ENCODE data around the gene AXL.

DNA sequence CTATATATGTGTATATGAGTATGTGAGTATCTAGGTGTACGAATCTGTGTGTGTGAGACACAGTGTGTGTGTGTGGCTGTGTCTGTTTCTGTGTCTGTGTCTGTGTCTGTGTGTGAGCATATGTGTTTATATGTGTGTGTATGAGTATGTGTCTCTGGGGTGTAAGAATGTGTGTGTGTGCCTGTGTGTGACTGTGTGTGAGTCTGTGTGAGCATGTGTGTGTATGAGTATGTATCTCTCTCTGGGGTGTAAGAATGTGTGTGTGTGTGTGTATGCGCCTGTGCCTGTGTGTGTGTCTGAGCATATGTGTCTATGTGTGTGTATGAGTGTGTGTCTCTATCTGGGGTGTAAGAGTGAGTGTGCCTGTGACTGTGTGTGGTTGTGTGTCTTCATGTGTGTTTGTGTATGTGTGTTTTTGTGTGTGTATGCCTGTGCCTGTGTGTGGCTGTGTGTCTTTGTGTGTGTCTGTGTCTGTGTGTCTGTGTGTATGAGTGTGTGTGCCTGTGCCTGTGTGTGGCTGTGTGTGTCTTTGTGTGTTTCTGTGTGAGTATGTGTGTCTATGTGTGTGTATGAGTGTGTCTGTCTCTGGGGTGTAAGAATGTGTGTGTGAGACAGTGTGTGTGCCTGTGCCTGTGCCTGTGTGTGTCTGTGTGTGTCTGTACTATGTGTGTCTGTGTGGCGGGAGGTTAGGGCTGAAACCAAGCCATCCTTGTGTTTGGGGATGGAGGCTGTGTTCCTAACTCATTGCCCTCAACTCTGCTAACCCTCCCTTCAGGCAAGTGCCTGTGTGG is 11.2 kb downstream of the AXL start:
- TF ChIP-seq POLR2A (IDR thresholded peaks at IDR 0.05) (no peak), POLR2AphosphoS5 (IDR thresholded peaks at IDR 0.05) (no peak)
- TF ChIP-seq, protein P1, sequence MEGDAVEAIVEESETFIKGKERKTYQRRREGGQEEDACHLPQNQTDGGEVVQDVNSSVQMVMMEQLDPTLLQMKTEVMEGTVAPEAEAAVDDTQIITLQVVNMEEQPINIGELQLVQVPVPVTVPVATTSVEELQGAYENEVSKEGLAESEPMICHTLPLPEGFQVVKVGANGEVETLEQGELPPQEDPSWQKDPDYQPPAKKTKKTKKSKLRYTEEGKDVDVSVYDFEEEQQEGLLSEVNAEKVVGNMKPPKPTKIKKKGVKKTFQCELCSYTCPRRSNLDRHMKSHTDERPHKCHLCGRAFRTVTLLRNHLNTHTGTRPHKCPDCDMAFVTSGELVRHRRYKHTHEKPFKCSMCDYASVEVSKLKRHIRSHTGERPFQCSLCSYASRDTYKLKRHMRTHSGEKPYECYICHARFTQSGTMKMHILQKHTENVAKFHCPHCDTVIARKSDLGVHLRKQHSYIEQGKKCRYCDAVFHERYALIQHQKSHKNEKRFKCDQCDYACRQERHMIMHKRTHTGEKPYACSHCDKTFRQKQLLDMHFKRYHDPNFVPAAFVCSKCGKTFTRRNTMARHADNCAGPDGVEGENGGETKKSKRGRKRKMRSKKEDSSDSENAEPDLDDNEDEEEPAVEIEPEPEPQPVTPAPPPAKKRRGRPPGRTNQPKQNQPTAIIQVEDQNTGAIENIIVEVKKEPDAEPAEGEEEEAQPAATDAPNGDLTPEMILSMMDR (IDR thresholded peaks at IDR 0.05 in 8 of 11, conservative IDR thresholded peaks at IDR 0.05 in 3 of 11), result no peak
